Epithelial cell of proximal tubule (primary cell): Measurements from ENCODE around the gene ZNF33A. TPM values are rescaled to one million over a fixed set of nuclear protein-coding genes. Genes with fewer than 3 reads are reported as not detected.
A peak's percentile ranks its signal among the peaks of the same experiment; 100 is the strongest.
"Not testable (repeated sequence)": the region's sequence is repeated elsewhere in the genome, so short reads cannot be mapped to it uniquely, and the experiment has no call there.

Experiments used
- DNase-seq: peaks from one replicate; pipeline ENCODE4 v3.0.0-alpha.2; 2011; ENCODE audit warnings: low read depth
- H3K4me3 ChIP-seq: 2 replicates; pipeline ENCODE4 v1.5.1; 2011; ENCODE audit warnings: low read depth, mild to moderate bottlenecking, low read length
- CTCF ChIP-seq: conservative IDR thresholded peaks from 2 replicates; pipeline ENCODE4 v1.5.1; 2012; ENCODE audit warnings: low read depth, mild to moderate bottlenecking, low read length
- total RNA-seq: library from RNA; depleted of rRNA; stranded (reverse); fragments of >200 nt; gene quantifications from 2 replicates; pipeline ENCODE4 v1.2.3, GENCODE V29; 2015

The ZNF33A gene
- total RNA-seq, 1 donor from 2014 or later, result 14.0 TPM

- no peak for TF ChIP-seq CTCF
- no peak for DNase-seq
- H3K4me3 ChIP-seq, result no peak overlapping the region
These were observed 33.0 kb downstream of the ZNF33A start for GRCh38 chr10:38043516-38043915.

- TF ChIP-seq CTCF, result no peak
- DNase-seq, result no peak
These were observed 34.7 kb downstream of the ZNF33A start for GRCh38 chr10:38045129-38045528.

GRCh38 chr10:38047666-38048065 is 37.2 kb downstream of the ZNF33A start:
- no peak for DNase-seq
- no peak for TF ChIP-seq CTCF
- no peak overlapping the region for H3K4me3 ChIP-seq

More at GRCh38 chr10:38045129-38045528, 34.7 kb downstream of the ZNF33A start:
- H3K4me3 ChIP-seq, result no peak overlapping the region

GRCh38 chr10:38050212-38050611 is 39.7 kb downstream of the ZNF33A start:
- DNase-seq, result no peak
- no peak for TF ChIP-seq CTCF
- no peak overlapping the region for H3K4me3 ChIP-seq

GRCh38 chr10:38054361-38054797 is 43.9 kb downstream of the ZNF33A start:
- no peak overlapping the region for H3K4me3 ChIP-seq
- TF ChIP-seq CTCF, result no peak
- DNase-seq, result no peak

GRCh38 chr10:38055274-38055894 is 44.9 kb downstream of the ZNF33A start:
- H3K4me3 ChIP-seq, DNase-seq: not testable (repeated sequence)

GRCh38 chr10:38069663-38070062 is 59.2 kb downstream of the ZNF33A start:
- peak; percentile 20 for DNase-seq

GRCh38 chr10:38070501-38070900 is 60.0 kb downstream of the ZNF33A start:
- no peak for TF ChIP-seq CTCF
- no peak overlapping the region for H3K4me3 ChIP-seq
- DNase-seq, result no peak

More at GRCh38 chr10:38069663-38070062, 59.2 kb downstream of the ZNF33A start:
- H3K4me3 ChIP-seq, result peak overlapping the region; percentile 34
